Choroid plexus epithelial cell (primary cell): ENCODE measurements around the gene E4F1.

Experiments used
- DNase-seq: peaks from one replicate; pipeline ENCODE4 v3.0.0-alpha.2; 2010; ENCODE audit warnings: low read depth
- H3K4me3 ChIP-seq: 2 replicates; pipeline ENCODE4 v1.5.1; 2011; ENCODE audit warnings: low read depth, mild to moderate bottlenecking, control low read depth, low read length, moderate library complexity
- CTCF ChIP-seq: conservative IDR thresholded peaks from 2 replicates; pipeline ENCODE4 v1.5.1; 2011; ENCODE audit warnings: low read depth, mild to moderate bottlenecking, control low read depth, inconsistent platforms, low read length, moderate library complexity

The E4F1 gene

GRCh38 chr16:2278272-2278608 is 54.8 kb downstream of the E4F1 start:
- DNase-seq = no peak
- H3K4me3 ChIP-seq = no peak overlapping the region
- peak; percentile 31 for TF ChIP-seq CTCF

GRCh38 chr16:2278956-2279800 is 55.8 kb downstream of the E4F1 start:
- DNase-seq = no peak
- no peak overlapping the region for H3K4me3 ChIP-seq
- TF ChIP-seq CTCF = no peak

- TF ChIP-seq CTCF = no peak
- no peak for DNase-seq
- H3K4me3 ChIP-seq = no peak overlapping the region
Observed at GRCh38 chr16:2280461-2280860, 57.1 kb downstream of the E4F1 start.

- DNase-seq = no peak
- TF ChIP-seq CTCF = no peak
- no peak overlapping the region for H3K4me3 ChIP-seq
Observed at GRCh38 chr16:2280981-2281542, 57.7 kb downstream of the E4F1 start.

- TF ChIP-seq CTCF = no peak
- DNase-seq = no peak
- H3K4me3 ChIP-seq = no peak overlapping the region
Observed at GRCh38 chr16:2282262-2282661, 58.9 kb downstream of the E4F1 start.

GRCh38 chr16:2282866-2283555 is 59.6 kb downstream of the E4F1 start:
- no peak for DNase-seq
- TF ChIP-seq CTCF = no peak

More at GRCh38 chr16:2282866-2283555, 59.6 kb downstream of the E4F1 start:
- H3K4me3 ChIP-seq = no peak overlapping the region
